ENCODE data around the gene SLC5A11. TPM values are rescaled to one million over a fixed set of nuclear protein-coding genes. Genes with fewer than 3 reads are reported as not detected.
"Not testable (repeated sequence)": the region's sequence is repeated elsewhere in the genome, so short reads cannot be mapped to it uniquely, and the experiment has no call there.

The SLC5A11 gene
- total and polyA plus RNA-seq, 7 experiments from 2014 or later: 0.46 to 0.80 (median 0.66) TPM; not detected in 3

GRCh38 chr16:24854607-24855171, 8.9 kb downstream of the SLC5A11 start:
- ChIA-PET CTCF (no interaction called here), POLR2A (no interaction called here)
- H3K27me3 Mint-ChIP-seq: peaks cover 0 to 13% (median 4%) of the 10 kb centered on the region in 5 donors
- intact Hi-C loops (cut with micrococcal nuclease): no loop called here
- DNase-seq (no peak), ATAC-seq (no peak)
- H3K9me3 Mint-ChIP-seq: peaks cover 0 to 5% (median 0%) of the 10 kb centered on the region in 11 donors
- Histone ChIP-seq H3K4me1 (ENCODE audit: control insufficient read depth in 2 of 2, insufficient read depth in 2 of 2, low read length in 2 of 2) (no peaks in the 10 kb centered on the region), H3K9me3 (ENCODE audit: control insufficient read depth in 2 of 3, low read length in 3 of 3) (no peaks in the 10 kb centered on the region), H3K36me3 (ENCODE audit: control insufficient read depth in 2 of 3, insufficient read depth in 3 of 3, low read length in 3 of 3) (no peaks in the 10 kb centered on the region), H3K27ac (ENCODE audit: low read depth, low read length) (no peak overlapping the region), H3K4me3 (ENCODE audit: low read length) (no peak overlapping the region), H3K27me3 (ENCODE audit: control insufficient read depth in 2 of 2, insufficient read depth in 2 of 2, low read length in 2 of 2) (no peaks in the 10 kb centered on the region)
- H3K36me3 Mint-ChIP-seq: peaks cover 0 to 15% (median 0%) of the 10 kb centered on the region in 5 donors
- H3K4me3 Mint-ChIP-seq: no peak overlapping the region
- H3K27ac Mint-ChIP-seq: peak overlapping the region in 1 of 9 donors; percentile 31
- peaks cover 0 to 13% (median 0%) of the 10 kb centered on the region in 7 donors for H3K4me1 Mint-ChIP-seq

- no peak overlapping the region for H3K27ac Mint-ChIP-seq
- CTCF ChIA-PET: no interaction called here
- intact Hi-C loops (cut with micrococcal nuclease): no loop called here
Observed at GRCh38 chr16:24855678-24856077, 9.9 kb downstream of the SLC5A11 start.

GRCh38 chr16:24856871-24857270, 11.1 kb downstream of the SLC5A11 start:
- H3K4me1 ChIP-seq (ENCODE audit: control insufficient read depth in 2 of 2, insufficient read depth in 2 of 2, low read length in 2 of 2); H3K9me3 Mint-ChIP-seq; H3K27me3 ChIP-seq (ENCODE audit: control insufficient read depth in 2 of 2, insufficient read depth in 2 of 2, low read length in 2 of 2); CTCF ChIA-PET; H3K4me3 ChIP-seq (ENCODE audit: low read length); POLR2A ChIA-PET; H3K4me1 Mint-ChIP-seq; H3K27ac ChIP-seq (ENCODE audit: low read depth, low read length); H3K27ac Mint-ChIP-seq; H3K4me3 Mint-ChIP-seq; H3K36me3 ChIP-seq (ENCODE audit: control insufficient read depth in 2 of 3, insufficient read depth in 3 of 3, low read length in 3 of 3); H3K9me3 ChIP-seq (ENCODE audit: control insufficient read depth in 2 of 3, low read length in 3 of 3); ATAC-seq; intact Hi-C loops (cut with micrococcal nuclease); DNase-seq: not testable (repeated sequence)
- peaks cover 0 to 15% (median 0%) of the 10 kb centered on the region in 5 donors for H3K36me3 Mint-ChIP-seq
- peaks cover 0 to 13% (median 4%) of the 10 kb centered on the region in 5 donors for H3K27me3 Mint-ChIP-seq

More at GRCh38 chr16:24855678-24856077, 9.9 kb downstream of the SLC5A11 start:
- DNase-seq: no peak
- Mint-ChIP-seq H3K9me3 (peaks cover 0 to 5% (median 0%) of the 10 kb centered on the region in 11 donors), H3K36me3 (peaks cover 0 to 15% (median 0%) of the 10 kb centered on the region in 5 donors), H3K27me3 (peaks cover 0 to 13% (median 4%) of the 10 kb centered on the region in 5 donors), H3K4me3 (no peak overlapping the region), H3K4me1 (peaks cover 0 to 7% (median 0%) of the 10 kb centered on the region in 7 donors)
- ATAC-seq: no peak
- Histone ChIP-seq H3K4me3 (ENCODE audit: low read length) (no peak overlapping the region), H3K27me3 (ENCODE audit: control insufficient read depth in 2 of 2, insufficient read depth in 2 of 2, low read length in 2 of 2) (no peaks in the 10 kb centered on the region), H3K27ac (ENCODE audit: low read depth, low read length) (no peak overlapping the region), H3K36me3 (ENCODE audit: control insufficient read depth in 2 of 3, insufficient read depth in 3 of 3, low read length in 3 of 3) (no peaks in the 10 kb centered on the region), H3K9me3 (ENCODE audit: control insufficient read depth in 2 of 3, low read length in 3 of 3) (no peaks in the 10 kb centered on the region), H3K4me1 (ENCODE audit: control insufficient read depth in 2 of 2, insufficient read depth in 2 of 2, low read length in 2 of 2) (no peaks in the 10 kb centered on the region)
- POLR2A ChIA-PET: no interaction called here

GRCh38 chr16:24858219-24859041, 12.7 kb downstream of the SLC5A11 start:
- H3K4me1 Mint-ChIP-seq: peaks cover 0 to 4% (median 0%) of the 10 kb centered on the region in 7 donors
- POLR2A ChIA-PET: interaction anchor here (0.6 kb wide), 1 partner anchor 44 kb away, joined by 4 read pairs; no protein-coding TSS in a partner anchor
- peaks cover 0 to 13% (median 4%) of the 10 kb centered on the region in 5 donors for H3K27me3 Mint-ChIP-seq
- H3K36me3 ChIP-seq (ENCODE audit: control insufficient read depth in 2 of 3, insufficient read depth in 3 of 3, low read length in 3 of 3): no peaks in the 10 kb centered on the region
- H3K27ac Mint-ChIP-seq: no peak overlapping the region
- H3K4me1 ChIP-seq (ENCODE audit: control insufficient read depth in 2 of 2, insufficient read depth in 2 of 2, low read length in 2 of 2): no peaks in the 10 kb centered on the region
- peaks cover 0 to 21% (median 0%) of the 10 kb centered on the region in 5 donors for H3K36me3 Mint-ChIP-seq
- H3K9me3 Mint-ChIP-seq: peaks cover 0 to 8% (median 0%) of the 10 kb centered on the region in 11 donors
- intact Hi-C loops (cut with micrococcal nuclease): no loop called here
- DNase-seq (peak in 8 of 9 donors; percentile 8 to 59 (median 32)), ATAC-seq (no peak)
- H3K4me3 ChIP-seq (ENCODE audit: low read length): no peak overlapping the region
- no peak overlapping the region for H3K4me3 Mint-ChIP-seq
- no peaks in the 10 kb centered on the region for H3K27me3 ChIP-seq (ENCODE audit: control insufficient read depth in 2 of 2, insufficient read depth in 2 of 2, low read length in 2 of 2)
- CTCF ChIA-PET: no interaction called here
- no peak overlapping the region for H3K27ac ChIP-seq (ENCODE audit: low read depth, low read length)
- H3K9me3 ChIP-seq (ENCODE audit: control insufficient read depth in 2 of 3, low read length in 3 of 3): no peaks in the 10 kb centered on the region

GRCh38 chr16:24861461-24861860, 15.7 kb downstream of the SLC5A11 start:
- Histone ChIP-seq H3K36me3 (ENCODE audit: control insufficient read depth in 2 of 3, insufficient read depth in 3 of 3, low read length in 3 of 3) (no peaks in the 10 kb centered on the region), H3K27me3 (ENCODE audit: control insufficient read depth in 2 of 2, insufficient read depth in 2 of 2, low read length in 2 of 2) (no peaks in the 10 kb centered on the region), H3K4me3 (ENCODE audit: low read length) (no peak overlapping the region), H3K9me3 (ENCODE audit: control insufficient read depth in 2 of 3, low read length in 3 of 3) (no peaks in the 10 kb centered on the region), H3K4me1 (ENCODE audit: control insufficient read depth in 2 of 2, insufficient read depth in 2 of 2, low read length in 2 of 2) (no peaks in the 10 kb centered on the region), H3K27ac (ENCODE audit: low read depth, low read length) (no peak overlapping the region)
- Mint-ChIP-seq H3K27me3 (peaks cover 0 to 13% (median 6%) of the 10 kb centered on the region in 5 donors), H3K4me1 (peaks cover 0 to 2% (median 0%) of the 10 kb centered on the region in 7 donors), H3K9me3 (peaks cover 2 to 30% (median 16%) of the 10 kb centered on the region in 11 donors), H3K4me3 (no peak overlapping the region), H3K27ac (no peak overlapping the region), H3K36me3 (peaks cover 0 to 25% (median 12%) of the 10 kb centered on the region in 5 donors)
- DNase-seq: no peak
- CTCF ChIA-PET: no interaction called here
- intact Hi-C loops (cut with micrococcal nuclease): no loop called here
- POLR2A ChIA-PET: no interaction called here
- no peak for ATAC-seq

- Mint-ChIP-seq H3K4me3 (no peak overlapping the region), H3K27ac (no peak overlapping the region), H3K36me3 (peaks cover 0 to 19% (median 12%) of the 10 kb centered on the region in 5 donors), H3K9me3 (peaks cover 2 to 30% (median 16%) of the 10 kb centered on the region in 11 donors), H3K27me3 (peaks cover 0 to 13% (median 0%) of the 10 kb centered on the region in 5 donors), H3K4me1 (no peaks in the 10 kb centered on the region)
- intact Hi-C loops (cut with micrococcal nuclease): no loop called here
- Histone ChIP-seq H3K27ac (ENCODE audit: low read depth, low read length) (no peak overlapping the region), H3K4me1 (ENCODE audit: control insufficient read depth in 2 of 2, insufficient read depth in 2 of 2, low read length in 2 of 2) (no peaks in the 10 kb centered on the region), H3K36me3 (ENCODE audit: control insufficient read depth in 2 of 3, insufficient read depth in 3 of 3, low read length in 3 of 3) (no peaks in the 10 kb centered on the region), H3K27me3 (ENCODE audit: control insufficient read depth in 2 of 2, insufficient read depth in 2 of 2, low read length in 2 of 2) (no peaks in the 10 kb centered on the region), H3K9me3 (ENCODE audit: control insufficient read depth in 2 of 3, low read length in 3 of 3) (no peaks in the 10 kb centered on the region), H3K4me3 (ENCODE audit: low read length) (no peak overlapping the region)
- ChIA-PET POLR2A (interaction anchor here (0.7 kb wide), 1 partner anchor 42 kb away, joined by 5 read pairs; no protein-coding TSS in a partner anchor), CTCF (no interaction called here)
- ATAC-seq: no peak
- DNase-seq: no peak
Observed at GRCh38 chr16:24863582-24864437, 18.0 kb downstream of the SLC5A11 start.

Measured in naive thymus-derived CD4-positive, alpha-beta T cell (primary cell).